ENCODE results near the gene SACS. TPM values are rescaled to one million over a fixed set of nuclear protein-coding genes. Genes with fewer than 3 reads are reported as not detected.

SACS gene
- total and polyA plus RNA-seq, 2 donors (not counting 3 experiments of a cell fraction or from before 2014, with no cell fraction given) = 14.8 to 72.7 TPM

GRCh38 chr13:23279321-23279720 lies 154.2 kb downstream of the SACS start:
- no peak for TF ChIP-seq EZH2 (IDR thresholded peaks at IDR 0.05; ENCODE audit: borderline replicate concordance, low read depth, low read length, severe bottlenecking)
- TF ChIP-seq CTCF (IDR thresholded peaks at IDR 0.05; ENCODE audit: extremely low read depth in 1 of 2, insufficient read depth in 1 of 2, low read depth in 1 of 2, low read length in 2 of 2) = no peak
- TF ChIP-seq JUN (IDR thresholded peaks at IDR 0.05; ENCODE audit: borderline replicate concordance, insufficient read depth, insufficient read length, low read depth) = no peak
- TF ChIP-seq MAX (IDR thresholded peaks at IDR 0.05; ENCODE audit: insufficient read depth, insufficient read length) = no peak
- TF ChIP-seq GATA2 (IDR thresholded peaks at IDR 0.05; ENCODE audit: insufficient read depth, insufficient read length, low read depth, low read length) = no peak
- TF ChIP-seq MYC (IDR thresholded peaks at IDR 0.05; ENCODE audit: low read depth, low read length) = no peak
- H2AFZ ChIP-seq (ENCODE audit: low read depth, low read length) = no peak overlapping the region
- POLR2A ChIA-PET = no interaction called here
- CTCF ChIA-PET = no interaction called here
- no peak overlapping the region for H3K4me2 ChIP-seq (ENCODE audit: insufficient read depth, low read length)
- H3K36me3 ChIP-seq (ENCODE audit: control insufficient read depth in 2 of 2, extremely low read depth in 1 of 2, insufficient read depth in 2 of 2, low read length in 2 of 2) = no peaks in the 10 kb centered on the region
- H3K27ac ChIP-seq (ENCODE audit: insufficient read depth, low read depth, low read length) = no peak overlapping the region
- intact Hi-C loops (cut with micrococcal nuclease) = no loop called here
- H3K9ac ChIP-seq (replicated peaks; ENCODE audit: extremely low read depth, insufficient read depth, low read length) = no peak overlapping the region
- no peaks in the 10 kb centered on the region for H4K20me1 ChIP-seq (replicated peaks; ENCODE audit: control insufficient read depth, extremely low read depth, insufficient read depth, low read length)
- no TSS peak for BruUV-seq (replicated peaks)
- H3K9me1 ChIP-seq (replicated peaks; ENCODE audit: control insufficient read depth, extremely low read depth, insufficient read depth, low read length) = no peaks in the 10 kb centered on the region
- peaks cover 0 to 3% of the 10 kb centered on the region in 2 experiments for H3K27me3 ChIP-seq (ENCODE audit: control insufficient read depth in 2 of 2, insufficient read depth in 2 of 2, low read length in 2 of 2)
- no peaks in the 10 kb centered on the region for H3K9me3 ChIP-seq (replicated peaks; ENCODE audit: control insufficient read depth, insufficient read depth, low read length)
- FAIRE-seq (no peak), DNase-seq (ENCODE audit: low read depth, low spot score) (no peak)
- dilution Hi-C loops (cut with MboI; ENCODE audit: extremely low pct_ligation_motif_present, low sequenced_read_pairs) = no loop called here
- no peaks in the 10 kb centered on the region for H3K4me1 ChIP-seq (ENCODE audit: control insufficient read depth, extremely low read depth, insufficient read depth, low read length)
- no peak overlapping the region for H3K4me3 ChIP-seq (replicated peaks in 1 of 3; ENCODE audit: insufficient read depth in 1 of 3, low read depth in 1 of 3, low read length in 3 of 3)
- H3K79me2 ChIP-seq (ENCODE audit: control insufficient read depth, insufficient read depth, low read length) = no peaks in the 10 kb centered on the region

Other genes starting within 250 kb of the SACS start
- gene TNFRSF19, start 136.7 kb upstream of the SACS start, total RNA-seq = 0.29 and 0.65 TPM in 2 replicates
- gene TNFRSF19, start 136.7 kb upstream of the SACS start, polyA plus RNA-seq = 0.19 and 0.23 TPM in 2 replicates